Ishikawa (cell line): ENCODE data around the gene LIME1.

ENCODE experiments used
- CEBPB ChIP-seq: IDR thresholded peaks from 2 replicates; pipeline ENCODE4 v1.6.1; 2012
- CREB1 ChIP-seq: IDR thresholded peaks from 2 replicates; pipeline ENCODE4 v1.6.1; 2012; ENCODE audit warnings: low read depth
- EGR1 ChIP-seq: IDR thresholded peaks from 2 replicates; pipeline ENCODE4 v1.6.1; 2012
- EP300 ChIP-seq: IDR thresholded peaks from 2 replicates; pipeline ENCODE4 v1.6.1; 2012; ENCODE audit warnings: borderline replicate concordance
- FOXM1 ChIP-seq: IDR thresholded peaks from 2 replicates; pipeline ENCODE4 v1.6.1; 2012; ENCODE audit warnings: low read depth, borderline replicate concordance
- NFIC ChIP-seq: IDR thresholded peaks from 2 replicates; pipeline ENCODE4 v1.6.1; 2012
- RAD21 ChIP-seq: IDR thresholded peaks from 2 replicates; pipeline ENCODE4 v1.6.1; 2012; ENCODE audit warnings: low read depth
- TAF1 ChIP-seq: IDR thresholded peaks from 2 replicates; pipeline ENCODE4 v1.6.1; 2012; ENCODE audit warnings: low read depth, mild to moderate bottlenecking
- TCF12 ChIP-seq: IDR thresholded peaks from 2 replicates; pipeline ENCODE4 v1.6.1; 2012; ENCODE audit warnings: low read depth
- TEAD4 ChIP-seq: IDR thresholded peaks from 2 replicates; pipeline ENCODE4 v1.6.1; 2012
- YY1 ChIP-seq: IDR thresholded peaks from 2 replicates; pipeline ENCODE4 v1.6.1; 2012; ENCODE audit warnings: low read depth
- ZBTB7A ChIP-seq: IDR thresholded peaks from 2 replicates; pipeline ENCODE4 v1.6.1; 2012; ENCODE audit warnings: low read depth
- TF ChIP-seq, protein P1 (sequence below): IDR thresholded peaks from 2 replicates; pipeline ENCODE4 v1.6.1; 2012
- TF ChIP-seq, protein P2 (sequence below): IDR thresholded peaks from 2 replicates; pipeline ENCODE4 v1.6.1; 2012; ENCODE audit warnings: low read depth, mild to moderate bottlenecking
- TF ChIP-seq, protein P3 (sequence below): IDR thresholded peaks from 2 replicates; pipeline ENCODE4 v1.6.1; 2012

LIME1 gene

DNA sequence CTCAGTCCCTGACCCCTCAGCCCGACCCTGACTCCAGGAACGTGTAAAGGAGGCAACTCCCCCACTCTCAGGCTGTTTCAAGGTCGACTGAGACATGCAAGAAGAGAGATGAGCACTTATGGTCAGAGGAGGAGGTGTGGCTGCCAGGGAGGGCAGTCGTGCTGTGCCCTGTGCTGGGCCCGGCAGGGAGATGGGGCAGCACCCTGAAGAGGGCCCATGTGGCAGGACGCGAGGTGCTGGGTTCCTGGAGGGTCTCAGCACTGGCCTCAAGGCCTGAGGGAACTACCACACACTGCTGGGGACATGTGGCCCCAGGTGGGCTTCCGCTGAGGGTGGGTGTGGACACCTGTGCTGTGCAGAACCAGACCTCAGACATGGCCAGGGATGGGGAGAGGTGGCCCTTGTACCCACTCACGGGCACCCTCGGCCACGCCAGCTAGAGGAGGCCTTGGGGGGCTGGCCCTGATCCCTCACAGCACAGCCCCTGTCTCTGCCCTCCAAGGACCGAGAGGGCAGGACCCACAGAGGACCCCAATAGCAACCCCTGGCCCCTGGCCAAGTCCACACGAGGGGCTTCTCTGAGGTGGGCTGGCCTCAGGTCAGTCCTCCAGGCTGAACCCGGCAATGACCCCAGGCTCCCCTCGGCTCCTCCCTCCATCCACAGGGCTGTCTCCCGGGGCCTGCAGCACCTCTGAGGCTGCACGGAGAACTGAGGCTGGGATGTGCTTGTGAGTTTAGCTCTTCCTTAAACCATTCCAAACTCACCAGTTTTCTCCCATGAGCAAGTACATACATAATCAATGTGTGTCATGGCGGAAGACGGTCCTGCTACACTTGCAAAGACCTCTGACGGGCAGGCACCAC lies 11.8 kb downstream of the LIME1 start:
- TF ChIP-seq TAF1: no peak

DNA sequence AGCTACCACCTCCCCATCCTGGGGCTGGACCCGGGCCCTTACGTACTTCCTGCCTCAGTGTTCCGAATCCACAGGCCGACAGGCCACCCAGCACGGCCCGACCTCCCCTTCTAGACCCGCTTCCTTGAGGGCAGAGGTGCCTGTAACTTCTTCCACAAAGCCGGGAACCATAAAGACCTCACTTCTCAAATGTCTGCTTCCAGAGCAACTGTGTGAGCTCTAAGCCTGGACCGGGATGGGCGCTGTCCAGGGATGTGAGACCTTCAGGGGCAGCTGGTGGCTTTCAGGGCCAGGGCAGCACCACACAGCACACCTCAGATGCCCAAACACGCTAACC lies 12.4 kb downstream of the LIME1 start:
- TF ChIP-seq FOXM1 (no peak), CREB1 (no peak), TEAD4 (no peak), EGR1 (no peak), ZBTB7A (no peak), RAD21 (no peak), NFIC (no peak), YY1 (no peak), TCF12 (no peak), EP300 (no peak), TAF1 (no peak), CEBPB (no peak)
- TF ChIP-seq, protein P1, sequence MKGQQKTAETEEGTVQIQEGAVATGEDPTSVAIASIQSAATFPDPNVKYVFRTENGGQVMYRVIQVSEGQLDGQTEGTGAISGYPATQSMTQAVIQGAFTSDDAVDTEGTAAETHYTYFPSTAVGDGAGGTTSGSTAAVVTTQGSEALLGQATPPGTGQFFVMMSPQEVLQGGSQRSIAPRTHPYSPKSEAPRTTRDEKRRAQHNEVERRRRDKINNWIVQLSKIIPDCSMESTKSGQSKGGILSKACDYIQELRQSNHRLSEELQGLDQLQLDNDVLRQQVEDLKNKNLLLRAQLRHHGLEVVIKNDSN: no peak
- TF ChIP-seq, protein P2, sequence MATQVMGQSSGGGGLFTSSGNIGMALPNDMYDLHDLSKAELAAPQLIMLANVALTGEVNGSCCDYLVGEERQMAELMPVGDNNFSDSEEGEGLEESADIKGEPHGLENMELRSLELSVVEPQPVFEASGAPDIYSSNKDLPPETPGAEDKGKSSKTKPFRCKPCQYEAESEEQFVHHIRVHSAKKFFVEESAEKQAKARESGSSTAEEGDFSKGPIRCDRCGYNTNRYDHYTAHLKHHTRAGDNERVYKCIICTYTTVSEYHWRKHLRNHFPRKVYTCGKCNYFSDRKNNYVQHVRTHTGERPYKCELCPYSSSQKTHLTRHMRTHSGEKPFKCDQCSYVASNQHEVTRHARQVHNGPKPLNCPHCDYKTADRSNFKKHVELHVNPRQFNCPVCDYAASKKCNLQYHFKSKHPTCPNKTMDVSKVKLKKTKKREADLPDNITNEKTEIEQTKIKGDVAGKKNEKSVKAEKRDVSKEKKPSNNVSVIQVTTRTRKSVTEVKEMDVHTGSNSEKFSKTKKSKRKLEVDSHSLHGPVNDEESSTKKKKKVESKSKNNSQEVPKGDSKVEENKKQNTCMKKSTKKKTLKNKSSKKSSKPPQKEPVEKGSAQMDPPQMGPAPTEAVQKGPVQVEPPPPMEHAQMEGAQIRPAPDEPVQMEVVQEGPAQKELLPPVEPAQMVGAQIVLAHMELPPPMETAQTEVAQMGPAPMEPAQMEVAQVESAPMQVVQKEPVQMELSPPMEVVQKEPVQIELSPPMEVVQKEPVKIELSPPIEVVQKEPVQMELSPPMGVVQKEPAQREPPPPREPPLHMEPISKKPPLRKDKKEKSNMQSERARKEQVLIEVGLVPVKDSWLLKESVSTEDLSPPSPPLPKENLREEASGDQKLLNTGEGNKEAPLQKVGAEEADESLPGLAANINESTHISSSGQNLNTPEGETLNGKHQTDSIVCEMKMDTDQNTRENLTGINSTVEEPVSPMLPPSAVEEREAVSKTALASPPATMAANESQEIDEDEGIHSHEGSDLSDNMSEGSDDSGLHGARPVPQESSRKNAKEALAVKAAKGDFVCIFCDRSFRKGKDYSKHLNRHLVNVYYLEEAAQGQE: no peak
- TF ChIP-seq, protein P3, sequence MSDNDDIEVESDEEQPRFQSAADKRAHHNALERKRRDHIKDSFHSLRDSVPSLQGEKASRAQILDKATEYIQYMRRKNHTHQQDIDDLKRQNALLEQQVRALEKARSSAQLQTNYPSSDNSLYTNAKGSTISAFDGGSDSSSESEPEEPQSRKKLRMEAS: no peak

DNA sequence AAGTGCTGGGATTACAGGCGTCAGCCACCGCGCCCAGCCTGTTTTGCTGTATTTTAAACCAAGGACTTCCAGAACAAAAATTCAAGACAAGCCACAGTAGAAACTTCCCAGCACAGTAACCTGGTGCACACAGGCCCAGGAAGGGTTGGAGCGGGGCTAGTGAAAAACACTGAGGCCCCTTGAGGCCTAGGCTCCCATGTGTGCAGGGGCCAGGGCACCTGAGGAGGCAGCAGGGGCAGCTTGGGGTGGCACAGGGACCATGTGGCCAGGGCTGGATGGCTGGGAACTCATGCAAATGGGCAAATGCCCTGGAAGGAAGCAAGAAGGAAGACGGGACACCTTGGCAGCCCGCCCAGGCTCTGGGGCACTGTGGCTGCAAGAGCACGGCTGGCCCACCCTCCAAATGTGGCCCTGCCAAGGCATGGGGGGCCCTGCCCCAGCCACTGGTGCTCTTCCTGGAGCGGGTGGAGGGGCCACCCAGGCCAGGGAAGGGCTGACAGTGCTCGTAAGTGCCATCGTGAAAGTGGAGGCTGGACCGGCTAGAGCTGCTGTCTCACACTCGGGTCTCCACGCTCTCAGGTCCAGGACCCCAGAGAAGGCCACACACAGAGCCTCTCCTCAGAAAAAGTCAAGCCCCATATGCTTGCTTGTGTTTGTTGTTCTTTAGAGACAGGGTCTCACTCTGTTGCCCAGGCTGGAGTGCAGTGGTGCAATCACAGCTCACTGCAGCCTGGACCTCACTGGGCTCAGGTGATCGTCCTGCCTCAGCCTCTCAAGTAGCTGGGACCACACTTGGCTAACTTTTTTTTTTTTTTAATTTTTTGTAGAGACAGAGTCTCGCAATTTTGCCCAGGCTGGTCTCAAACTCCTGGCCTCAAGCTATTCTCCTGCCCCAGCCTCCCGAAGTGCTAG lies 13.4 kb downstream of the LIME1 start:
- no peak for TF ChIP-seq TEAD4
- no peak for TF ChIP-seq FOXM1
- TF ChIP-seq TCF12: no peak
- no peak for TF ChIP-seq YY1
- TF ChIP-seq RAD21: no peak
- TF ChIP-seq TAF1: no peak
- TF ChIP-seq, protein P1: no peak
- TF ChIP-seq, protein P2: no peak

DNA sequence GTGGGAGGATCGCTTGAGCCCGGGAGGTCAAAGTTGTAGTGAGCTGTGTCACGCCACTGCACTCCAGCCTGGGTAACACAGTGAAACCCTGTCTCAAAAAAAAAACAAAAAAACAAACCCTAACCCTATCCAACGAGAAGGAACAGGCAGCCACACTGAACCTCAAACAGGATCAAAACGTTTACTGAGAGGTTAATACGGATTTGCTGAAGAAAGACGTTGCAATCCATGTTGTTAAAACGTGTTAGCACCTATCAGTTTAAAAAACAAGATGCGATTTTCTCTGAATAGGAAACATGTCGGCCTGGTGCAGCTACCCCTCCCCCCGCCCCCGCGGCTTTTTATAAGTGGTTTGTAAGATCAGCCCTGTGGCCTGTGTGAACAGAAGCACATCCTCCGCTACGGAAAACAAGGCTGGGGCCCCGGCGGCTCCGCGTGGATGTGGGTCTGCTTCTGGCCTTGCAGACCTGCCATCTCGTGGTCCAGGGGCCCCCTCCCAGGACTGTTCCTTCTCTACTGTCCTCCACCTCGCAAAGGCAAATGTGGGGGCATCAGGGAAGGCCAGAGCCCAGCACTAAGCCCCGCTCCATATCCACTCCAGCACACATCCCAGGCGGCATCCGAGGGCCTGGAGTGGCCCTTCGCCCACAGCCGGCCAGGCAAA lies 14.5 kb downstream of the LIME1 start:
- TF ChIP-seq TAF1: no peak
- no peak for TF ChIP-seq FOXM1
- TF ChIP-seq, protein P1: no peak
- TF ChIP-seq RAD21: no peak
- TF ChIP-seq CEBPB: no peak
- TF ChIP-seq YY1: no peak
- TF ChIP-seq, protein P3: no peak
- TF ChIP-seq, protein P2: no peak
- no peak for TF ChIP-seq TCF12
- no peak for TF ChIP-seq CREB1
- TF ChIP-seq NFIC: no peak
- no peak for TF ChIP-seq TEAD4
- TF ChIP-seq ZBTB7A: no peak
- no peak for TF ChIP-seq EGR1
- no peak for TF ChIP-seq EP300
